HepG2 (cell line): ENCODE measurements around the gene LRRC45. TPM values are rescaled to one million over a fixed set of nuclear protein-coding genes. Genes with fewer than 3 reads are reported as not detected.

Experiments used
- HMGXB3 ChIP-seq: sonication (generic); formaldehyde crosslinking; IDR thresholded peaks from 2 replicates; pipeline ENCODE4 v1.4.0; 2020; ENCODE audit warnings: missing genetic modification reagents, borderline replicate concordance
- IKZF1 ChIP-seq: fragments of 450-650 bp; IDR thresholded peaks from 2 replicates; pipeline ENCODE4 v1.7.1; 2016
- KLF6 ChIP-seq: IDR thresholded peaks from 2 replicates; pipeline ENCODE4 v1.8.0; 2016; ENCODE audit warnings: missing biosample characterization, missing genetic modification reagents
- NFAT5 ChIP-seq: sonication (generic); formaldehyde crosslinking; IDR thresholded peaks from 2 replicates; pipeline ENCODE4 v1.4.0; 2020; ENCODE audit warnings: missing genetic modification reagents
- NR2F2 ChIP-seq: IDR thresholded peaks from 2 replicates; pipeline ENCODE4 v1.6.1; 2012; ENCODE audit warnings: low read depth, inconsistent platforms, borderline replicate concordance
- PHF21A ChIP-seq: sonication (generic); formaldehyde crosslinking; IDR thresholded peaks from 2 replicates; pipeline ENCODE4 v1.5.0; 2020; ENCODE audit warnings: mild to moderate bottlenecking, missing genetic modification reagents
- SIX4 ChIP-seq: sonication (generic); formaldehyde crosslinking; IDR thresholded peaks from 2 replicates; pipeline ENCODE4 v1.4.0; 2020; ENCODE audit warnings: missing genetic modification reagents
- ZBTB40 ChIP-seq, 2 experiments: fragments of 450-650 bp in 1 of 2; sonication (generic) in 1 of 2; formaldehyde crosslinking in 1 of 2; IDR thresholded peaks; 2 replicates each; pipeline versions ENCODE4 v1.6.1 to v1.8.0; 2016 to 2022; ENCODE audit warnings: antibody characterized with exemption in 1 of 2, mild to moderate bottlenecking in 1 of 2, missing genetic modification reagents in 1 of 2
- ZNF224 ChIP-seq: sonication (generic); formaldehyde crosslinking; IDR thresholded peaks from 2 replicates; pipeline ENCODE4 v1.5.0; 2020; ENCODE audit warnings: mild to moderate bottlenecking, missing genetic modification reagents
- polyA plus RNA-seq, 8 experiments: library from polyadenylated mRNA; depleted of rRNA in 3 of 8; stranded (reverse) in 7 of 8; unstranded in 1 of 8; fragments of >200 nt; fragmentation: Illumina TruSeq in 4 of 8; extraction: Trizol in 4 of 8; gene quantifications; 2 replicates each; pipeline versions ENCODE4 v1.2.1 to v1.2.3, GENCODE V29; 2011 to 2016; ENCODE audit warnings: low read depth in 4 of 8, missing spikeins in 1 of 8, mixed read lengths in 1 of 8; ENCODE audit not compliant: insufficient read depth in 1 of 8
- total RNA-seq, 5 experiments: library from RNA; depleted of rRNA; stranded (reverse); fragments of >200 nt; fragmentation: Illumina TruSeq; extraction: Trizol; gene quantifications; 2 replicates each; pipeline ENCODE4 v1.2.3, GENCODE V29; 2016; ENCODE audit warnings: low read depth in 1 of 5

LRRC45 gene
- total and polyA plus RNA-seq, 2 of the 13 experiments (the other 11 are each of a cell fraction or from before 2014, with no cell fraction given): 11.6 to 48.1 TPM

GRCh38 chr17:82015311-82015971 lies 7.7 kb upstream of the LRRC45 start (continued):
- no peak for TF ChIP-seq ZBTB40 (IDR thresholded peaks at IDR 0.05)
- peak; percentile 28; the same call in 1 of the 2 replicates for TF ChIP-seq ZBTB40 (CRISPR knock-in tag; IDR thresholded peaks at IDR 0.05)
- TF ChIP-seq IKZF1: no peak
- TF ChIP-seq ZNF224 (CRISPR knock-in tag): no peak
- 0 out of 2 replicates have a peak, but pooled peaks have one; percentile 25 for TF ChIP-seq KLF6
- no peak for TF ChIP-seq HMGXB3 (CRISPR knock-in tag)
- TF ChIP-seq NFAT5 (CRISPR knock-in tag): no peak
- peak; percentile 33; the same call in 1 of the 2 replicates for TF ChIP-seq PHF21A (CRISPR knock-in tag)
- no peak for TF ChIP-seq SIX4 (CRISPR knock-in tag)
- peak; percentile 33; the same call in 1 of the 2 replicates for TF ChIP-seq NR2F2
